EL (cell line): ENCODE data around the gene NEK11.

Experiments used
- DNase-seq: peaks from one replicate; pipeline ENCODE4 v3.0.0-alpha.2; 2016

Gene NEK11

GRCh38 chr3:131231710-131232389 is 205.2 kb downstream of the NEK11 start:
- peak; percentile 11 for DNase-seq

GRCh38 chr3:131232711-131233267 is 206.1 kb downstream of the NEK11 start:
- no peak for DNase-seq

- DNase-seq, result no peak
Observed at GRCh38 chr3:131233900-131234668, 207.4 kb downstream of the NEK11 start.

- no peak for DNase-seq
Observed at GRCh38 chr3:131236421-131236820, 209.7 kb downstream of the NEK11 start.

- DNase-seq, result no peak
Observed at GRCh38 chr3:131238496-131238895, 211.8 kb downstream of the NEK11 start.

GRCh38 chr3:131239267-131239666 is 212.6 kb downstream of the NEK11 start:
- no peak for DNase-seq

- no peak for DNase-seq
Observed at GRCh38 chr3:131242201-131242600, 215.5 kb downstream of the NEK11 start.

- DNase-seq, result no peak
Observed at GRCh38 chr3:131250466-131250865, 223.8 kb downstream of the NEK11 start.

- no peak for DNase-seq
Observed at GRCh38 chr3:131260525-131260924, 233.8 kb downstream of the NEK11 start.

GRCh38 chr3:131261104-131261503 is 234.4 kb downstream of the NEK11 start:
- no peak for DNase-seq

- DNase-seq, result no peak
Observed at GRCh38 chr3:131275556-131275955, 248.9 kb downstream of the NEK11 start.

GRCh38 chr3:131277836-131278497 is 251.3 kb downstream of the NEK11 start:
- DNase-seq, result peak; percentile 47

- DNase-seq, result no peak
Observed at GRCh38 chr3:131279577-131279976, 252.9 kb downstream of the NEK11 start.

GRCh38 chr3:131282379-131282778 is 255.7 kb downstream of the NEK11 start:
- no peak for DNase-seq

GRCh38 chr3:131282967-131283366 is 256.3 kb downstream of the NEK11 start:
- no peak for DNase-seq

- no peak for DNase-seq
Observed at GRCh38 chr3:131283862-131284261, 257.2 kb downstream of the NEK11 start.

GRCh38 chr3:131284302-131284701 is 257.6 kb downstream of the NEK11 start:
- no peak for DNase-seq

GRCh38 chr3:131285456-131285855 is 258.8 kb downstream of the NEK11 start:
- DNase-seq, result no peak

- DNase-seq, result no peak
Observed at GRCh38 chr3:131299836-131300235, 273.2 kb downstream of the NEK11 start.

GRCh38 chr3:131303848-131304247 is 277.2 kb downstream of the NEK11 start:
- DNase-seq, result peak; percentile 17

- no peak for DNase-seq
Observed at GRCh38 chr3:131304890-131305289, 278.2 kb downstream of the NEK11 start.

GRCh38 chr3:131306242-131306641 is 279.6 kb downstream of the NEK11 start:
- no peak for DNase-seq

GRCh38 chr3:131314318-131314717 is 287.6 kb downstream of the NEK11 start:
- DNase-seq, result no peak

GRCh38 chr3:131315162-131315561 is 288.5 kb downstream of the NEK11 start:
- no peak for DNase-seq
